A549 (cell line): ENCODE results near the gene PUM2. TPM values are rescaled to one million over a fixed set of nuclear protein-coding genes. Genes with fewer than 3 reads are reported as not detected.

Experiments
- ATAC-seq, 2 experiments: fragments of 200-7000 bp in 1 of 2; fragments of >200 bp in 1 of 2; cut with Nextera tagmentation in 1 of 2; cut with Tn5 transposase in 1 of 2; 3 replicates each; pipeline versions ENCODE4 v1.8.0 to v1.9.1; 2018 to 2020; ENCODE audit warnings: mild to moderate bottlenecking in 1 of 2, moderate library complexity in 1 of 2
- CTCF ChIA-PET: fragments of 300-600 bp; sonication (Branson Sonifier 250); formaldehyde crosslinking; extraction: SDS; loops from one replicate; lab custom pipeline; 2021; ENCODE audit warnings: antibody characterized with exemption, inconsistent platforms; lab: Yijun Ruan, JAX
- POLR2A ChIA-PET: fragments of 350-600 bp; formaldehyde crosslinking; extraction: SDS; loops from one replicate; lab custom pipeline; 2021; ENCODE audit warnings: antibody characterized with exemption, inconsistent platforms; lab: Yijun Ruan, JAX
- DNase-seq, 2 experiments: peaks; one replicate each; pipeline versions ENCODE4 v3.0.0 to v3.0.0-alpha.2; 2011 to 2016; ENCODE audit warnings: low read depth in 1 of 2, low spot score in 1 of 2
- FAIRE-seq: peaks from 2 replicates; lab custom pipeline; 2011; peaks lifted over from hg19 to GRCh38; lab: Jason Lieb, UNC
- H3K27ac ChIP-seq, 2 experiments: fragments of >200 bp; sonication (Bioruptor Twin); formaldehyde crosslinking; 3 replicates each; pipeline ENCODE4 v1.5.1; 2016 to 2017
- H3K4me1 ChIP-seq: fragments of >200 bp; sonication (Bioruptor Twin); formaldehyde crosslinking; 3 replicates; pipeline ENCODE4 v1.6.1; 2016
- H3K4me2 ChIP-seq: fragments of >200 bp; sonication (Bioruptor Twin); formaldehyde crosslinking; 3 replicates; pipeline ENCODE4 v1.6.1; 2016
- H3K4me3 ChIP-seq: fragments of >200 bp; sonication (Bioruptor Twin); formaldehyde crosslinking; 3 replicates; pipeline ENCODE4 v1.5.1; 2016
- H3K9me3 ChIP-seq: fragments of >200 bp; sonication (Bioruptor Twin); formaldehyde crosslinking; 3 replicates; pipeline ENCODE4 v1.6.1; 2016
- BHLHE40 ChIP-seq: IDR thresholded peaks from 2 replicates; pipeline ENCODE4 v1.6.1; 2012; ENCODE audit warnings: low read depth, low read length, inconsistent platforms
- CBX8 ChIP-seq: fragments of 200-600 bp; sonication (generic); IDR thresholded peaks from 2 replicates; pipeline ENCODE4 v1.6.1; 2016
- CHD4 ChIP-seq: fragments of 200-600 bp; sonication (generic); IDR thresholded peaks from 2 replicates; pipeline ENCODE4 v1.6.1; 2016; ENCODE audit warnings: antibody characterized with exemption, mild to moderate bottlenecking, borderline replicate concordance
- CTCF ChIP-seq: fragments of >200 bp; sonication (Bioruptor Twin); formaldehyde crosslinking; IDR thresholded peaks from 3 replicates; pipeline ENCODE4 v1.5.1; 2016
- E2F6 ChIP-seq: IDR thresholded peaks from 2 replicates; pipeline ENCODE4 v1.6.1; 2012; ENCODE audit warnings: low read depth, borderline replicate concordance
- EHF ChIP-seq: fragments of 250-450 bp; sonication (Bioruptor Pico); IDR thresholded peaks from 2 replicates; pipeline ENCODE4 v1.5.0; 2020; ENCODE audit warnings: mild to moderate bottlenecking
- EHMT2 ChIP-seq: fragments of 200-600 bp; sonication (generic); IDR thresholded peaks from 2 replicates; pipeline ENCODE4 v1.6.1; 2016; ENCODE audit warnings: antibody characterized with exemption, low read depth, mild to moderate bottlenecking, moderate library complexity
- FOSL2 ChIP-seq, 2 experiments: fragments of 450-650 bp in 1 of 2; fragments of >200 bp in 1 of 2; sonication (Bioruptor Twin) in 1 of 2; formaldehyde crosslinking; IDR thresholded peaks; 2 replicates each; pipeline versions ENCODE4 v1.5.0 to v1.6.1; 2016 to 2020; ENCODE audit warnings: mild to moderate bottlenecking in 1 of 2, moderate library complexity in 1 of 2
- HOXB5 ChIP-seq: fragments of 250-450 bp; sonication (Bioruptor Pico); IDR thresholded peaks from 2 replicates; pipeline ENCODE4 v1.5.0; 2020; ENCODE audit warnings: mild to moderate bottlenecking, moderate library complexity
- MAFK ChIP-seq: fragments of 450-650 bp; IDR thresholded peaks from 2 replicates; pipeline ENCODE4 v1.6.1; 2014; ENCODE audit not compliant: partially characterized antibody
- MAZ ChIP-seq: fragments of 150-350 bp; IDR thresholded peaks from 2 replicates; pipeline ENCODE4 v1.6.1; 2014; ENCODE audit warnings: antibody characterized with exemption, low read depth, low read length, borderline replicate concordance
- PHF8 ChIP-seq: fragments of 200-600 bp; sonication (generic); IDR thresholded peaks from 2 replicates; pipeline ENCODE4 v1.6.1; 2016; ENCODE audit warnings: low read depth, mild to moderate bottlenecking, antibody characterized with exemption, moderate library complexity, borderline replicate concordance
- POLR2AphosphoS2 ChIP-seq: conservative IDR thresholded peaks from 2 replicates; pipeline ENCODE4 v1.6.1; 2012; ENCODE audit warnings: low read length, improper control_type of control experiment, inconsistent platforms
- RARB ChIP-seq: fragments of 250-450 bp; sonication (Bioruptor Pico); IDR thresholded peaks from 2 replicates; pipeline ENCODE4 v1.8.0; 2021; ENCODE audit warnings: mild to moderate bottlenecking, moderate library complexity
- TFCP2L1 ChIP-seq: fragments of 250-450 bp; sonication (Bioruptor Pico); IDR thresholded peaks from 2 replicates; pipeline ENCODE4 v1.5.0; 2021; ENCODE audit warnings: mild to moderate bottlenecking
- ZC3H11A ChIP-seq: fragments of 450-650 bp; IDR thresholded peaks from 2 replicates; pipeline ENCODE4 v1.6.1; 2014; ENCODE audit warnings: antibody characterized with exemption, mild to moderate bottlenecking
- ZNF302 ChIP-seq: fragments of 250-450 bp; sonication (Bioruptor Pico); IDR thresholded peaks from 2 replicates; pipeline ENCODE4 v1.9.0; 2021; ENCODE audit warnings: inconsistent platforms, mild to moderate bottlenecking, moderate library complexity
- ZSCAN20 ChIP-seq: fragments of 250-450 bp; sonication (Bioruptor Pico); IDR thresholded peaks from 2 replicates; pipeline ENCODE4 v1.8.0; 2022; ENCODE audit warnings: mild to moderate bottlenecking, moderate library complexity
- WGBS: methylation state at CpG from one replicate; pipeline ENCODE4 v1.1.6; 2017; ENCODE audit errors: missing lambda C conversion rate; 5-methylcytosine and 5-hydroxymethylcytosine counted together
- polyA plus RNA-seq, 4 experiments: library from polyadenylated mRNA; depleted of rRNA in 3 of 4; stranded (reverse); fragments of >200 nt; fragmentation: RNase III in 1 of 4; extraction: RNeasy Plus Mini Kit Qiagen cat#74134 plus additional on column Dnase treatment in 1 of 4; gene quantifications; 2 replicates in 3 of 4; 3 replicates in 1 of 4; pipeline ENCODE4 v1.2.3, GENCODE V29; 2011 to 2017
- small RNA-seq, 6 experiments: library from RNA; depleted of rRNA; stranded (forward); fragments of <200 nt; gene quantifications; one replicate each; pipeline ENCODE3, GENCODE V24; 2012
- TF ChIP-seq, protein P1 (sequence below): fragments of >200 bp; sonication (Bioruptor Twin); formaldehyde crosslinking; IDR thresholded peaks from 3 replicates; pipeline ENCODE4 v1.6.1; 2016
- TF ChIP-seq, protein P2 (sequence below): IDR thresholded peaks from 2 replicates; pipeline ENCODE4 v1.6.1; 2012

PUM2 gene
- polyA plus RNA-seq, 2 of the 4 experiments (the other 2 are of a cell fraction) = 44.6 to 94.2 TPM

- no peak for TF ChIP-seq CBX8
Observed at GRCh38 chr2:20199633-20200270, 150.9 kb downstream of the PUM2 start (continued).

DNA sequence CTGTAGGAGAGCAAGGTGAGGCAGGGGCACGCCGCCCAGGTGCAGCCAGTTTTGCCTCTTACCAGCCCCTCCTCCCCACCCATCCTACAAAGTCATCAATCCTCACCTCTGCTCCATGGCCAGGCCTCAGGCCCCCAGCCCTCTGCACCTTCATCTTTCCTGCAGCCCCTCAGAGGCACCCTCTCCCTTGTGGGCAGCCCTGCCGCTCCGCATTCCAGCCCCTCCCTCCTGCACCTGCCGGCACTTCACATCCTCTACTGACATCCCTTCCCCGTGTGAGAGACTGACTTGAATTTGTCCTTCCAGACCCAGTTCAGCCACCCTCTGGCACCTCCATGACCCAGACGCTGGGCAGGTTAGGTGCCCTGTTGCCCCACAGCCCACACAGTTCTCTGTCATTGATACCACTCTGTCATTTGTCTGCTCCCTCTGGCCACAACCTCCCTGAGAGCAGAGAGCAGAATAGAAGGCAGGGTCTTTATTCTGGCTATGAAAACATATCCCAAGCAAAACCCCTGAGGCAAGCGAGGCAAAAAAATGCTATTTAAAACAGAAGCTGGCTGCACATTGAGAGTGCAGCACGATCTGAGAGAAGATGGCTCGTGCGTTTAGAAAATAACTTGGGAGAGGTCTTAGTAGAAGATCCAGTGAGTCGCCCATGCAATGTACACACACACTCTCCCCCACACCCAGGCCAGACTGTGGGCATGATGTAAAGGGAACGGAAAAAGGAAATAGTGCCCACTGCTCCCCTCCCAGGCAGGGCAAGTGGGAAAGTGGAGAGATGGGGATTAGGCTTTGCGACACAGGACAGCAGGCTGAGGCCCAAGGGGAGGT is 151.6 kb downstream of the PUM2 start:
- peaks cover 15% of the 10 kb centered on the region for H3K4me1 ChIP-seq
- no peak for FAIRE-seq
- H3K4me2 ChIP-seq = no peak overlapping the region
- no peak overlapping the region for H3K4me3 ChIP-seq
- DNase-seq = no peak
- TF ChIP-seq, protein P1, sequence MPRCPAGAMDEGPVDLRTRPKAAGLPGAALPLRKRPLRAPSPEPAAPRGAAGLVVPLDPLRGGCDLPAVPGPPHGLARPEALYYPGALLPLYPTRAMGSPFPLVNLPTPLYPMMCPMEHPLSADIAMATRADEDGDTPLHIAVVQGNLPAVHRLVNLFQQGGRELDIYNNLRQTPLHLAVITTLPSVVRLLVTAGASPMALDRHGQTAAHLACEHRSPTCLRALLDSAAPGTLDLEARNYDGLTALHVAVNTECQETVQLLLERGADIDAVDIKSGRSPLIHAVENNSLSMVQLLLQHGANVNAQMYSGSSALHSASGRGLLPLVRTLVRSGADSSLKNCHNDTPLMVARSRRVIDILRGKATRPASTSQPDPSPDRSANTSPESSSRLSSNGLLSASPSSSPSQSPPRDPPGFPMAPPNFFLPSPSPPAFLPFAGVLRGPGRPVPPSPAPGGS = no peak
- no peak for TF ChIP-seq FOSL2 (IDR thresholded peaks at IDR 0.05)
- no peak for TF ChIP-seq FOSL2 (CRISPR knock-in tag; IDR thresholded peaks at IDR 0.05)
- TF ChIP-seq RARB (CRISPR knock-in tag) = no peak
- TF ChIP-seq, protein P2, sequence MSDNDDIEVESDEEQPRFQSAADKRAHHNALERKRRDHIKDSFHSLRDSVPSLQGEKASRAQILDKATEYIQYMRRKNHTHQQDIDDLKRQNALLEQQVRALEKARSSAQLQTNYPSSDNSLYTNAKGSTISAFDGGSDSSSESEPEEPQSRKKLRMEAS = no peak
- TF ChIP-seq EHMT2 = no peak
- no peak for TF ChIP-seq E2F6
- no peak for TF ChIP-seq TFCP2L1 (CRISPR knock-in tag)
- no peak for TF ChIP-seq PHF8
- TF ChIP-seq HOXB5 (CRISPR knock-in tag) = no peak
- no peak for TF ChIP-seq MAZ
- TF ChIP-seq POLR2AphosphoS2 = no peak
- TF ChIP-seq EHF = no peak
- TF ChIP-seq ZC3H11A = no peak
- TF ChIP-seq ZSCAN20 (CRISPR knock-in tag) = no peak
- TF ChIP-seq CBX8 = no peak
- TF ChIP-seq BHLHE40 = no peak
- no peak for TF ChIP-seq MAFK
- TF ChIP-seq CTCF = no peak
- no peak for TF ChIP-seq CHD4
- TF ChIP-seq ZNF302 (CRISPR knock-in tag) = no peak
- TF ChIP-seq, all 56 proteins: peak for 0
- no peak; a peak in 1 of 6 replicates for ATAC-seq
- no peak overlapping the region for H3K27ac ChIP-seq
- ChIA-PET POLR2A (no interaction called here), CTCF (interaction anchor here (1.4 to 3.2 kb wide), 3 partner anchors 10 to 62 kb away, joined by 5 to 18 read pairs (median 6); no protein-coding TSS in a partner anchor)
- no peaks in the 10 kb centered on the region for H3K9me3 ChIP-seq
- 82% methylated on average over 14 of the region's 14 CpGs for WGBS

Small RNAs within 50 kb of the gene (small RNA-seq; reads per million reads assigned to genes)
- 0 reads per million in 6 experiments for gene RNU7-113P

Other genes starting within 250 kb of the PUM2 start
- gene SDC1, start 125.7 kb downstream of the PUM2 start, polyA plus RNA-seq (2011; rRNA removed) = 97.1 and 116 TPM in 2 replicates
- gene SDC1, start 125.7 kb downstream of the PUM2 start, polyA plus RNA-seq (2017; fragmentation: RNase III; extraction: RNeasy Plus Mini Kit Qiagen cat#74134 plus additional on column Dnase treatment) = 157 to 171 TPM (median 166 TPM) in 3 replicates
- 110 and 157 TPM in 2 replicates for gene RHOB, start 96.2 kb upstream of the PUM2 start, polyA plus RNA-seq (2011; rRNA removed)
- gene RHOB, start 96.2 kb upstream of the PUM2 start, polyA plus RNA-seq (2017; fragmentation: RNase III; extraction: RNeasy Plus Mini Kit Qiagen cat#74134 plus additional on column Dnase treatment) = 84.5 to 99.9 TPM (median 87.1 TPM) in 3 replicates